ENCODE data around the gene GRIN3B.

The GRIN3B gene

DNA sequence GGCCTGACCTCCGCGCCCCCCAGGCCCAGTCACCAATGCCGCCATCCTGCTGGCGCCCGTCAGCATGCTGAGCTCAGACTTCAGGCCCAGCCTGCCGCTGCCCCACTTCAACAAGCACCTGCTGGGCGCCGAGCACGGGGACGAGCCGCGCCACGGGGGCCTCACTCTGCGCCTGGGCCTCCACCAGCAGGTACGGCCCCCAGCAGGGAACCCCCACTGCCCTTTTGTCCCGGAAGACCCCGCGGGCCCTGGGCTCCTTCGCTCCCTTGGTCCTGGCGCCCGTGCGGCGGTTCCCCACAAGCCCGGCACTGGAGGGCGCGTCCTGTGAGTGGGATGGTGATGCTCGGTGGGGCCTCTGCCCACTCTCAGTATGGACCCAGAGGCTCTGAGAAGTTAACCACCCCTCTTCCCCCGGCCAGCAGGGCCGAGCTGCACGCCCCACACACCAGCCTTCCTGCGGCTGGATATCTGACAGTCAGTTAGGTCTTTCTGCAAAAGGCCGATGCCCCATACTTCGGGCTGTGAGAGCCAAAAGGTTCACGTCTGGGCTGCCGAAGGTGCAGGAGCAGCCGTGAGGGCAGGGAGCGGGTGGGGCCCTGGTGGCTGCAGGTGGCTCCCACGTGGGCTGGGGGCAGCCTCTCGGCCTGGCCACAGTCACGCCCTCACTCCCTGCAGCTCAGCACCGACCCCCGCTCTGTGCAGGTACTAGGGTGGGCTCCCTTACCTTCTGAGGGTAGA lies 8.1 kb upstream of the GRIN3B start:
- no peak for DNase-seq

DNA sequence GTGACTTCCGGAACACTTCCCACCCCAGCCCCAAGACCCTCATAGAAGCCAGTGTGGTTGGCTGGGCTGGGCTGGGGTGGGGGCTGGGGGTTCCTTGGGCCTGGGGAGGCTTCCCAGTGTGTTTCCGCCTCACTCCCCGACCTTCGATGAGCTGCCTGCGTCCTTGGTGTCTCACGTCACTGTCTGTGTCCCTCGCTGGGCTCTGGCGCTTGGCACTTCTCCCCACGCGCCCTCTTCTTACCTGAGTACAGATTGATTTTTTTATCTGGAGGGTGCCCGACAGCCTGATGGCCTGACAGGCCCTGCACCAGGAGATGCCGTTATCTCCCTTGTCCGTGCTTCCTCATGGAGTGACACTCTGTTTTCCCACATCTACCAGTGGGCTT lies 7.6 kb upstream of the GRIN3B start:
- DNase-seq = no peak

DNA sequence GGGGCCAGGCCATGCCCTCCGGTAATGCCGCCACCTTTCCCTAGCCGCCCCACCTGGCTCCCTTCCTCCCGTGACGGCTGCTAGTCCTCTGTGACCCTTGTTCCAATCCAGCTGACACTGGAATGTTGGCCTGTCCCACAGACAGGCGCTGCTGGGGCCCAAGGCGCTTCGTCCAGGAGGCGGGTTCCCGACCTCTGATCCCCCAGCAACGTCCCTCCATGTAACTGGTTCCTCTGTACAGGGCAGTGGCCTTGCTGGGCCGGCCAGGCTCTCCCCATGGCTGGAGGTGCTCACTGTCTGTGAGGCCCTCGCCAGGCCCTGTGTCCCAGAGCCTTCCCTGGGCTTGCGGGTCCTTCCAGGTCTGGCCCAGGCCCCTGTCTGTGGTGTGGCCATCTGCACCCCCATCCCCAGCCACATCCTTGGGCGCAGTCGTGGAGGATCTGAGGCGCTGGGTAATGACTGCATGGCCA lies 6.8 kb upstream of the GRIN3B start:
- DNase-seq = no peak

DNA sequence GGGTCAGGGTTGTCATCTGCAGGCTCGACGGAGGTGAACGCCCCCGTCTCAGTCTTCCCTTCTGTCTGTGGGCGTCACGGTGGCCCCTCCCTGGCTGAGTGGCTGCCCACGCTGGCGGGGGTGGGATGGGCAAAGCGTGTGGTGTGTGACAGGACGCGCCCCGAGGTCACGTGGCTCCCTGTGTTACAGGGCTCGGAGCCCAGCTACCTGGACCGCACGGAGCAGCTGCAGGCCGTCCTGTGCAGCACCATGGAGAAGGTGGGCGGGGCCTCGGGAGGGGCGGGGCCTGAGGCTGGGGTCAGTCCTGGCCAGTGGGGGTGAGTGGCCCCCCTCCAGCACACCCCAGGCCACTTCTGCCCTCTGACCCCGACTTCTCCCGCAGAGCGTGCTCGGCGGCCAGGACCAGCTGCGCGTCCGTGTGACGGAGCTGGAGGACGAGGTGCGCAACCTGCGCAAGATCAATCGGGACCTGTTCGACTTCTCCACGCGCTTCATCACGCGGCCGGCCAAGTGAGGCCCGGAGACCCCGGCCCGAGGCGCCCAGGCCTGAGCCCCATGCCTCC lies 6.3 kb upstream of the GRIN3B start:
- DNase-seq = no peak

DNA sequence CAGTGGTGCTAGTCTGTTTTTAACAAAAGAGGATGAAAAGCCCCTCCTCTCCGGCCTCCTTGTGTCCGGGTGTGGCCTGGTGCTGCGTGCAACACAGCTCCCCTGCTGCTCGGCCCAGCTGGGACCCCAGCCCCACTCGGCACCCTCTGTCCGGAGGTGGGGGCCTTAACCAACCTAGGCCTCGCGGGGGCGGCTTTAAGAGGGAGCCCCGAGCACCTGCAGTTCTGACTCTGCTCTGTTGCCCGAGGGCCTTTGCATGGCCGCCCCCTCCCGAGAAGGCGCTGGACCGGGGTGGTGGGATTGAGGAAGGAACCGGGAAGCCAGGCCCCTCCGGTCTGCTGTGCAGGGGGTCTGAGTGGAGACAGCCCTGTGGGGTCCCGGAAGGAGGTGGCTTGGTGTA lies 5.7 kb upstream of the GRIN3B start:
- DNase-seq = no peak

DNA sequence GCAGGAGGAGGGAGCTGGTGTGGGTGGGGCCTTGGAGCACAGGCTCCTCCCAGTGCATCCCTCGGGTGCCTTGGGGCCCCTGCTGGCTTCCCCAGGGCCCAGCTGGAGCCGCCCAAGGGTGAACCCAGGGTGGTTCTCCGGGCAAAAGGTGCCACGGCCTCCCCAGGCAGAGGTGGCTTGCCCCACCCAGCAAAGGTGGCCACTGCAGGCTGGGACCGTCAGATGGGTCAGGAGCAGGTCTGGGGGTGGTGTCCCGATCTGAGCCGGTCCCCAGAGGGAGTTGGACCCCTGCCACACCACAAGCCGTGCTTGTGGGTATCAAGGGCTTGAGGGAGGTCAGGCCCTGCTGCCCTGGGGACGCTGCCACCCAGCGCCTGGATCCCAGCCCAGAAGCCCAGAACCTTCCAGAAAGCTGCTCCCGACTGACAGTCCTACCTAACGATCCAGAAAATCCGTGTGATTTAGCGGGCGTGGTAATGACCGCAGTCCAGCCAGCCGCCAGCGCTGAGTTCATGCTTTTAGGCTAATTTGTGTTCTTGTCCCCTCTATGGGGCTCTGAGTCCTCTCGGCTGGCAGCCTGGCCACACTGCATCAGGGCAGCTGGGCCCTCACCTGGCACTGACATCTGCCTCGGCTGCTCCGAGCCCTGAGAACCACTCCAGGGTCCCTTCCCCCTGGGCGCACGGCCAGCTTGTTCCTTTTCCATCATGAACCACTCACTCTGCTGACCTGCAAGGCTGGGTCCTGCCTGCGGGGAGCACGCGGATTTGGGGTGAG lies 5.0 kb upstream of the GRIN3B start:
- DNase-seq = peak; percentile 75

DNA sequence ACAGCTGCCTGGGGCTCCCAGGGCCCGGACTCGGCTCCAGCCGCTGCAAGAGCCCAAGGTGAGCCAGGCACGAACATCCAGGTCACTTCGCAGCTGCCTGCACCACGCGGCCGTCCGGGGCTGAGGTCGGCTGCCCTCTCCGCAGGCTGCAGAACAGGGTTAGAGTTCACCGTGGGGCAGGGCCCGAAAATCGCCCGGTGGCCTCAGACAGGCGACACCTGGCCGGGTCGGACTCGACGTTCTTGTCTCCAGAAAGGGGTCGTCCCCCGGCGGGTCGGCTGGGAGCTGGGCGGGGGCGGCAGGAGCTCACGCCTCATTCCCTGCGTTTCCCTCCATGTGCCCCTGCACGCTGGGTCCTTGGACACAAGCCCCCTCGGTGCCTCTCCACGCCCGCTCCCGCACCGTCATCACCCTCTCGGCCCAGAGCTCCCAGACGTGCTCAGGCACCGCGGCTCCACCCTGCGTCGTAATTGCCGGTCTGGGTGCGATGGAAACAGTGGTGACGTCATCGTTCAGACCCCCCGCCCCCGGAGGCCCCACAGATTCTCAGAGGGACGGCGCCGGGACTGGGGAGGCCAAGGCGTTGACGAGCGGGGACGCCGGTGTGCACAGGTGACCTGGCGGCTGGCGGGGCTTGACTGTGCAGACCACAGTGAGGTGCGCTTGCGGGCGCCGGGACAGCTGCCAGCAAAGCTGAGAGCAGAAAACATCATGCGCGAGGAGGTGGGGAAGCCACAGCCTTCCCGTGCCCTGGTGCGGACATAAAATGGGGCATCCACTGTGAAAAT lies 4.0 kb upstream of the GRIN3B start:
- DNase-seq = peak; percentile 80

DNA sequence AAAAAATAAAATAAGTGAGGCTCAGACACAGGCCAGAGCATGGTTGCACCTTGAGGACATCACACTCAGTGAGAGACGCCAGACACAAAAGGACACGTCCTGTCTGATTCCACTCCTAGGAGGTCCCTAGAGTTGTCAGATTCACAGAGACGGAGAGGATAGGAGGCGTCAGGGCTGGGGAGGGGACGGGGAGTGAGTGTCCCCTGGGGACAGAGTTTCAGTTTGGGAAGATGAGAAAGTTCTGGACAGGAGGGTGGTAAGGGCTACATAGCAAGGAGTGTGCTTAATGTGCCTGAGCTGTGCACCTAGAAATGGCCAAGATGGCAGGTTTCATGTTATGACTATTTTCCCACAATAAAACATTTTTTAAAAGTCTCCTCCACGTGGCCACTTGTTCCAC lies 2.2 kb upstream of the GRIN3B start:
- no peak for DNase-seq

DNA sequence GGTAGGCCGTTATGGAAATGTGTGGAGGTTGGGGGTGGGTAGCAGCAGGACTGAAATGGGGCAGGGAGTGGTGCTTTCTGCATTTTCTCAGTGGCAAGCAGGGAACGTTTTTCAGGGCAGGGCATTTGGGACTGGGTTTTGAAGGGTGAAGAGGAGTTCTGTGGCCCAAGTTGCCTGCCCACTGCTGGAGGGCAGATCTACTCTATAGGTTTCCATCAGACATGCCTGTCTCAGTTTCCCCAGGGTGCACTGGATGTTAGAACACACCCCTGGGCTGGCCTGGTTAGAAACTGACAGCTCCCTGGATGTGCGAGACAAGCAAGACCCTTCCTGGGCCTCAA lies 870 bp upstream of the GRIN3B start:
- DNase-seq = no peak

DNA sequence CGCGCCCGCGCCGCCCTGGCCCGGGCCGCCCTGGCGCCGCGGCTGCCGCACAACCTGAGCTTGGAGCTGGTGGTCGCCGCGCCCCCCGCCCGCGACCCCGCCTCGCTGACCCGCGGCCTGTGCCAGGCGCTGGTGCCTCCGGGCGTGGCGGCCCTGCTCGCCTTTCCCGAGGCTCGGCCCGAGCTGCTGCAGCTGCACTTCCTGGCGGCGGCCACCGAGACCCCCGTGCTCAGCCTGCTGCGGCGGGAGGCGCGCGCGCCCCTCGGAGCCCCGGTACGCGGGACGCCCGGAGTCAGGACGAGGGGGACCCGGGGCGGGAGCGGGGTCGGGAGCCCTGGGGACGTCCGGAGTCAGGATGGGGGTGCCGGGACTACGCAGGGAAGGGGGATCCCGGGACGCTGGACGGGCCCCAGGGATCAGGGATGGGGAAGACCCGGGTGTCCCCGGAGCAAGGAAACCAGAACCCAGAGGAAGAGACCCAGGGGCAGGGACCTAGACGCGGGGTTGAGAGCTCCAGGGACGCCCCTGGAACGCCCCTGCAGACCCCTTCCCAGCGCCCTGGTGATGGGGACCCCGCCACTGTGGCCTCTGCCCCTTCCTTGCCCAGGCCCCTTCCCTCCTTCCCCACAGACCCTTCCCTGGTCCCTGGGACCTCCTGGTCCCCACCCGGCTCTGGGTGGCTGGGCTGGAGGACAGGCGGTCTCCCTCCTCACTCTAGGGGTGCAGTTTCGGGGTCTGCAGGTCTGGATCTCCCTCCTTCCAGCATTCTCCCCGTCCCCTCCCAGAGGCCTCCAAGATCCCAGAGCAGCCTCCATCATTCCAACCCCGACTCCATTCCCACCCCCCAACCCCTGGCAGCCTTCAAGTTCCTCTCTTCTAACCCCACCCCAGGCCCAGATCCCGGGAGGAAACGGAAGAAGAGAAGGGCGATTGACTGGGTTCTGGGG lies 645 bp downstream of the GRIN3B start:
- DNase-seq = no peak

DNA sequence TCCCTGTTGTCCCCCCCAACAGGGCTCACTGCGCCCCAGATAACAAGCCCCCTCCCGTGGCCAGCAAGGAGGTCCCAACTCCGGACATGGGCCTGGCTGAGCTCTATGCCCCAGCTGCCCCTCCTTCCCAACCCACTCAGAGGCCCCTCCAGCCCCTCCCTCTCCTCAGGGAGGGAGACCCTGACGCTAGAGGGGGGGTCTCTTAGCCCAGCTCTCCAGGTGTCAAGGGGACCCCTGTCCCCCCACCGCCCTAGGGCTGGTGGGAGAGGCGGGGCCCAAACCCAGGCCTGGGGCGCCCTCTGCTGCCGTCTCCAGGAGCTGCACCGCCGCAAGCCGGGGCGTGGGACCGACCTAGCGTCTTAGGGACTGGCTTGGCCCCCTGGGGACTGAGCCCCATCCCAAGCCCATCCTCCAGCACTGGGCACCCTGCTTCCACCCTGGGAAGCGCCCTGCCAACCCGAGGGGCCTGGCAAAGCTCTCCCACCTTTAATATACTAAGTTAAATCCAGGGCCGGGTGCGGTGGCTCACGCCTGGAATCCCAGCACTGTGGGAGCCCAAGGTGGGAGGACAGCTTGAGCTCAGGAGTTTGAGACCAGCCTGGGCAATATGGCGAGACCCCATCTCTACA lies 1.4 kb downstream of the GRIN3B start:
- DNase-seq = no peak

DNA sequence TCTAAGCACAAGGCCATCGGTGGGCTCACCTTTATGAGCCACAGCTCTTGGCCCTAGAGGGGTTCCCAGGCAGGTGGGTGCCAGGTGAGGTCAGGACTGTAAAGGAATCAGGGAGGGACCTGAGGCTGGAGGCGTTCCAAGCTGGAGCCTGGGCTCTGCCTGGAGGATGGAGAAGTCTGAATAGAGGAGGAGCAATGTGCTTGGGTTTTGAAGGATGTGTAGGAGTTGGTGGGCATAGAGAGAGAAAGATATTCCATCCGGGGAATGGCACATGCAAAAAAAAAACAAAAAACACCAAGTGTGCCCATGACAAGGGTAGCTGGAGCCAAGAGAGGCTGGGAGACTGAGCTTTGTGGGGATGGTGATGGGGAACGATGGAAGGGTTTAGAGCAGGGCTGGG lies 2.4 kb downstream of the GRIN3B start:
- DNase-seq = no peak

DNA sequence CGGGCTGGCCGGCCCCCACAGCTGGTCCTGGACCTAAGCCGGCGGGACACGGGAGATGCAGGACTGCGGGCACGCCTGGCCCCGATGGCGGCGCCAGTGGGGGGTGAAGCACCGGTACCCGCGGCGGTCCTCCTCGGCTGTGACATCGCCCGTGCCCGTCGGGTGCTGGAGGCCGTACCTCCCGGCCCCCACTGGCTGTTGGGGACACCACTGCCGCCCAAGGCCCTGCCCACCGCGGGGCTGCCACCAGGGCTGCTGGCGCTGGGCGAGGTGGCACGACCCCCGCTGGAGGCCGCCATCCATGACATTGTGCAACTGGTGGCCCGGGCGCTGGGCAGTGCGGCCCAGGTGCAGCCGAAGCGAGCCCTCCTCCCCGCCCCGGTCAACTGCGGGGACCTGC lies 3.1 kb downstream of the GRIN3B start:
- no peak for DNase-seq

DNA sequence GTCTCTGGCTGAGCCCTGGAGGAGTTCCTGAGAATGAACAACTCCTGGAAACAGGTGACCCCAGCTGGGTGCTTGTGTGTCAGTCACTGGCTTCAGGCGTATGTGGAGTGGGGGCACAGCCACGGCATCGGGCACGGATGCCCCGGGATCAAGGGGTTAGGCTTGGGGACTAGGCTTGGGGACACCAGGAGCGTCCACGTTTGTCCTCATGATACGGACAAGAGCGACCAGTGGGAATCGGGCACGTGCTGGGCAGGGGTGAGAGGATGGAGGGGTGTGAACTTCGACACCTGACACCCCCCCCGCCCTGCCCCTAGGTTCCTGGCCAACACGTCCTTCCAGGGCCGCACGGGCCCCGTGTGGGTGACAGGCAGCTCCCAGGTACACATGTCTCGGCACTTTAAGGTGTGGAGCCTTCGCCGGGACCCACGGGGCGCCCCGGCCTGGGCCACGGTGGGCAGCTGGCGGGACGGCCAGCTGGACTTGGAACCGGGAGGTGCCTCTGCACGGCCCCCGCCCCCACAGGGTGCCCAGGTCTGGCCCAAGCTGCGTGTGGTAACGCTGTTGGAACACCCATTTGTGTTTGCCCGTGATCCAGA lies 4.1 kb downstream of the GRIN3B start:
- no peak for DNase-seq

DNA sequence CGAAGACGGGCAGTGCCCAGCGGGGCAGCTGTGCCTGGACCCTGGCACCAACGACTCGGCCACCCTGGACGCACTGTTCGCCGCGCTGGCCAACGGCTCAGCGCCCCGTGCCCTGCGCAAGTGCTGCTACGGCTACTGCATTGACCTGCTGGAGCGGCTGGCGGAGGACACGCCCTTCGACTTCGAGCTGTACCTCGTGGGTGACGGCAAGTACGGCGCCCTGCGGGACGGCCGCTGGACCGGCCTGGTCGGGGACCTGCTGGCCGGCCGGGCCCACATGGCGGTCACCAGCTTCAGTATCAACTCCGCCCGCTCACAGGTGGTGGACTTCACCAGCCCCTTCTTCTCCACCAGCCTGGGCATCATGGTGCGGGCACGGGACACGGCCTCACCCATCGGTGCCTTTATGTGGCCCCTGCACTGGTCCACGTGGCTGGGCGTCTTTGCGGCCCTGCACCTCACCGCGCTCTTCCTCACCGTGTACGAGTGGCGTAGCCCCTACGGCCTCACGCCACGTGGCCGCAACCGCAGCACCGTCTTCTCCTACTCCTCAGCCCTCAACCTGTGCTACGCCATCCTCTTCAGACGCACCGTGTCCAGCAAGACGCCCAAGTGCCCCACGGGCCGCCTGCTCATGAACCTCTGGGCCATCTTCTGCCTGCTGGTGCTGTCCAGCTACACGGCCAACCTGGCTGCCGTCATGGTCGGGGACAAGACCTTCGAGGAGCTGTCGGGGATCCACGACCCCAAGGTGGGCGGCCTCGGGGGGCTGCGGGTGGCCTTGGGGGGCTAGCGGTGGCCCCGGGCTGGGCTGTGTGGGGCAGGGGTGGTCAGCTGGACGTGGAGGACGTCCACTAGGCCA lies 4.8 kb downstream of the GRIN3B start:
- DNase-seq = no peak

DNA sequence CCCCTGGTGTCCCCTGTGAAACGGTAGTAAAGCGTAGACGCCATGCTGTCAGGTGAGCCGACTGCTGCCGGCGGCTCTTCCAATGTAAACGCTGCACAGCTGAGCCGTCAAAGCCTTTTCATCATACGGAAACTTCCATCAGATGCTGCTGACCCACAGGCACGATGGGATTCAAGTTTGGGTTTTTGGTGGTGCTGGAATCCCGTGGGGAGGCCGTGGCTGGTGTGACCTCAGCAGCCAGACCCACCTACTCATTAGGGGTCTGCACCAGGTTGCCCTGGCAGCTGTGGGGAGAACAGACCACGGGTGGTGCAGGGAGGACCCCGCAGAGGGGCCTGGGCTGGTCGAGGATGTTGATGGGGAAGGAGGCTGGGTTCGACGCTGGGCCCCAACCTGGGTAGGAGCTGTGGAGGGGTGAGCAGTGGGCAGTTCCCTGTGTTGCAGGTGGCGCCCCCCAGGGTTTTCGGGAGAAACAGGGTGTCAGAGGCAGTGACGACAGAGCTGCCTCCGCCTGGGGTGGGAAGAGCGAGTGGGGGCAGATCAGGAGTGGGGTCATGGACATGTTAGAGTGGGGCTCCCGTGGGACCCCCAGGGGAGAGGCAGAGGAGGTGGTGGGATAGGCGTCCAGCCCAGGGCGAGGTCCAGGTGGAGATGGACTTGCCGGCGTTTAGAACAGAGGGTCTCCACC lies 6.6 kb downstream of the GRIN3B start:
- no peak for DNase-seq

DNA sequence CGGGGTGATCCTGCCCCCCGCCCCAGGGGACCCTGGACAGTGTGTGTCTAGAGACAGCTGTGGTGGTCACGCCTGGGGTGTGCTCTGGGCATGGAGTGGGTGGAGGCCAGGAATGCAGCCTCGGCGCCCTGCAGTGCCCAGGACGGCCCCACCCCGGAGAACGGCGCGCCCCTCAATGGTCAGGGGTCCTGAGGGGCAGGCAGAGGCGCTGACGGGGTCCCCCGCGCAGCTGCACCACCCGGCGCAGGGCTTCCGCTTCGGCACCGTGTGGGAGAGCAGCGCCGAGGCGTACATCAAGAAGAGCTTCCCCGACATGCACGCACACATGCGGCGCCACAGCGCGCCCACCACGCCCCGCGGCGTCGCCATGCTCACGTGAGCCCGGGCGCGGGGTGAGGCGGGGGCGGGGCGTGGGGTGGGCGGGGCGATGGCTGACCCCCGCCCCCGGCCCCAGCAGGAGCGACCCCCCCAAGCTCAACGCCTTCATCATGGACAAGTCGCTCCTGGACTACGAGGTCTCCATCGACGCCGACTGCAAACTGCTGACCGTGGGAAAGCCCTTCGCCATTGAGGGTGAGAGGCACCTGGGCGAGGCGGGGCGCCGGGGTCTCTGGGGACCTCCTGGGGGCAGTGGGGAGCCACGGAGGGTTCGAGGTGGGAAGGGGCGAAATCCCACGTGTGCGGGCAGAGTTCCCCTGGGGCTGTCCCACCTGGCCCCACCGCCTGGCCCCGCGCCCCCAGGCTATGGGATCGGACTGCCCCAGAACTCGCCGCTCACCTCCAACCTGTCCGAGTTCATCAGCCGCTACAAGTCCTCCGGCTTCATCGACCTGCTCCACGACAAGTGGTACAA lies 7.4 kb downstream of the GRIN3B start:
- no peak for DNase-seq

DNA sequence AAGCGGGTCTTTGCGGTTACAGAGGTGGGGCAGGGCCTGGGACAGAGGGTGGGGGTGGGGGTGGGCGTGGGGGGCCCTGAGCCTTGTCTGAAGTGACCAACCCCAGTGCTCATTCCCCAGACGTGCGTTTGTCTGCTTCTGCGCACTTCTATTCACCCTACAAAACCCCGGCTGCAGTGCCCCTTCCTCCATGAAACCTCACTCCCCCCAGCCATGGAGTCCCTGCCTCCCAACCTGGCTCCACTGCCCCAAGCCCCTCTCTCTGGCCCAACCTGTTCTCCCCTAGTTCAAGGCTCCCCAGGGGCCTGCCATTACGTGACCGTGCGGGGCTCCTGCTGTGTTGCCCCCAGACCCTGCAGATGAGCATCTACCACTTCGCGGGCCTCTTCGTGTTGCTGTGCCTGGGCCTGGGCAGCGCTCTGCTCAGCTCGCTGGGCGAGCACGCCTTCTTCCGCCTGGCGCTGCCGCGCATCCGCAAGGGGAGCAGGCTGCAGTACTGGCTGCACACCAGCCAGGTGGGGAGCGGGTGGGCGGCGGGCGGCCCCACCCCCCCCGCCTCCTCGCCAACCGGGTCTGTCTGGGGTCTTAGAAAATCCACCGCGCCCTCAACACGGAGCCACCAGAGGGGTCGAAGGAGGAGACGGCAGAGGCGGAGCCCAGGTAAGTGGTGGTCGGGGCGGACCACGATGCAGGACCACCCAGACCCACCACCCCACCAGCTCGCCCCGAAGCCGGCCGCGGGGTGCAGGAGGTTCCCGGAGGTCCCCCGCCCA lies 8.2 kb downstream of the GRIN3B start:
- no peak for DNase-seq
